Heart left ventricle (tissue), 16 donors: Measurements from ENCODE around the gene ADRM1. TPM values are rescaled to one million over a fixed set of nuclear protein-coding genes. Genes with fewer than 3 reads are reported as not detected.

ENCODE experiments used
- ATAC-seq, 4 donors: fragments of 200-7000 bp; cut with Tn5 transposase; one replicate each; pipeline ENCODE4 v1.9.1; 2020 to 2022; ENCODE audit warnings: moderate library complexity in 4 of 4, mild to moderate bottlenecking in 3 of 4, moderate number of reproducible peaks in 1 of 4
- DNase-seq, 5 donors: peaks; one replicate each; pipeline ENCODE4 v3.0.0-alpha.2; 2020
- H3K27ac ChIP-seq, 12 donors: fragments of 200-600 bp; sonication (generic) in 4 of 12; one replicate each; pipeline versions ENCODE4 v1.5.0 to v1.8.0; 2016 to 2022; ENCODE audit warnings: mild to moderate bottlenecking in 2 of 12
- H3K27me3 ChIP-seq, 9 donors: fragments of 200-600 bp; sonication (generic) in 2 of 9; one replicate each; pipeline versions ENCODE4 v1.5.1 to v1.8.0; 2016 to 2022; ENCODE audit warnings: mild to moderate bottlenecking in 3 of 9
- H3K36me3 ChIP-seq, 9 donors: fragments of 200-600 bp; sonication (generic) in 2 of 9; one replicate each; pipeline versions ENCODE4 v1.5.0 to v1.8.0; 2018 to 2022; ENCODE audit warnings: mild to moderate bottlenecking in 2 of 9
- H3K4me1 ChIP-seq, 12 donors: fragments of 200-600 bp; sonication (generic) in 4 of 12; one replicate each; pipeline versions ENCODE4 v1.5.0 to v1.8.0; 2016 to 2022; ENCODE audit warnings: mild to moderate bottlenecking in 3 of 12
- H3K4me3 ChIP-seq, 12 donors: fragments of 200-600 bp; sonication (generic) in 4 of 12; one replicate each; pipeline versions ENCODE4 v1.5.0 to v1.8.0; 2017 to 2022; ENCODE audit warnings: mild to moderate bottlenecking in 9 of 12, moderate library complexity in 4 of 12
- H3K9me3 ChIP-seq, 12 donors: fragments of 200-600 bp; sonication (generic) in 4 of 12; one replicate each; pipeline versions ENCODE4 v1.5.0 to v1.8.0; 2016 to 2022; ENCODE audit warnings: mild to moderate bottlenecking in 1 of 12
- CTCF ChIP-seq, 12 donors: fragments of 200-600 bp; sonication (generic) in 4 of 12; IDR thresholded peaks; one replicate each; pipeline versions ENCODE4 v1.5.0 to v1.8.0; 2018 to 2022; ENCODE audit warnings: antibody characterized with exemption in 12 of 12, mild to moderate bottlenecking in 5 of 12
- POLR2A ChIP-seq, 2 donors: fragments of 450-650 bp; IDR thresholded peaks; one replicate each; pipeline ENCODE4 v1.6.1; 2017; ENCODE audit warnings: antibody characterized with exemption in 2 of 2, mild to moderate bottlenecking in 2 of 2, moderate library complexity in 2 of 2
- WGBS, 4 donors: extraction: QIAGEN DNeasy Blood & Tissue Kit in 2 of 4; methylation state at CpG; one replicate each; pipeline versions ENCODE4 v1.1.5 to v1.1.7; 2013 to 2018; 5-methylcytosine and 5-hydroxymethylcytosine counted together
- intact Hi-C, 10 donors: fragments of 100-400 bp; cut with DNase I; formaldehyde crosslinking; loops; one replicate each; pipeline versions ENCODE4 v1.11.1 to v1.14.2; 2022
- polyA plus RNA-seq, 2 donors: library from polyadenylated mRNA; stranded (reverse); fragments of 200-250 nt; gene quantifications; one replicate each; pipeline ENCODE4 v1.2.3, GENCODE V29; 2013
- total RNA-seq, 9 donors: library from RNA; depleted of rRNA in 2 of 9; stranded (reverse); fragments of >200 nt in 2 of 9; fragmentation: NEBNext Ultra II Directional in 3 of 9; extraction: Animal tissue kit (Norgen Biotek cat#: 25700) in 3 of 9; gene quantifications; one replicate each; pipeline versions ENCODE4 v1.1.0 to v1.2.4, GENCODE V29; 2016 to 2023
- donor health status: ischemic (EF 13 %, LVEDD 7.1; RV severe dilation, severe dysfunction).
- donor health status: healthy with polysubstance abuse.
- donor health status: DM: no; HTN: yes; CAD: no.
- donor health status: DM: no; HTN: no; CAD: no.
- donor health status: ischemic (EF 25% LVEDD 6.9; RV normal size, moderate dysfunction).
- donor health status: ischemic (EF 25% LVEDD 5.7; RV mildly dilated, moderate dysfunction).
- donor health status: healthy.
- donor health status: DM: yes; HTN: yes; CAD: no.
- donor health status: ischemic (EF 35%, LVEDD 5.7; RV mildly dilated, moderate dysfunction).
- donor health status: nonischemic (EF 11% LVEDD 7.7; RV severe dilation, severe dysfunction).
- donor health status: DM: yes; HTN: yes; CAD: no.
- donor health status: PGD.
- donor health status: ischemic (EF 29% LVEDD 5.4; RV normal size, mild dysfunction).
- donor health status: nonischemic (EF 23%, LVEDD 6.1; RV moderate dilation, normal function).

Gene ADRM1
- total and polyA plus RNA-seq, 11 donors, result 66.8 to 218 (median 79.9) TPM

- H3K9me3 ChIP-seq, result no peaks in the 10 kb centered on the region
- peaks cover 3 to 99% (median 92%) of the 10 kb centered on the region in 9 donors for H3K36me3 ChIP-seq
- intact Hi-C loops, result no loop called here
- TF ChIP-seq CTCF (IDR thresholded peaks at IDR 0.05) (no peak), POLR2A (IDR thresholded peaks at IDR 0.05) (no peak)
- H3K4me1 ChIP-seq, result peaks cover 0 to 5% (median 0%) of the 10 kb centered on the region in 12 donors
- H3K4me3 ChIP-seq, result no peak overlapping the region
- DNase-seq (peak in 1 of 5 donors; percentile 20), ATAC-seq (no peak)
- no peak overlapping the region for H3K27ac ChIP-seq
- WGBS, 4 donors, result 91 to 97% (median 96%) methylated on average over 15 to 37 of the region's 37 CpGs
- no peaks in the 10 kb centered on the region for H3K27me3 ChIP-seq
These were observed 26.9 kb downstream of the ADRM1 start for GRCh38 chr20:62329389-62330377.

GRCh38 chr20:62330576-62331317, 27.9 kb downstream of the ADRM1 start:
- 86 to 91% (median 90%) methylated on average over 30 to 46 of the region's 46 CpGs for WGBS, 4 donors
- H3K27ac ChIP-seq, result no peak overlapping the region
- intact Hi-C loops, result no loop called here
- no peak overlapping the region for H3K4me3 ChIP-seq
- DNase-seq (peak in 1 of 5 donors; percentile 24), ATAC-seq (no peak)
- H3K4me1 ChIP-seq, result peaks cover 0 to 5% (median 0%) of the 10 kb centered on the region in 12 donors
- H3K27me3 ChIP-seq, result no peaks in the 10 kb centered on the region
- H3K36me3 ChIP-seq, result peaks cover 3 to 98% (median 90%) of the 10 kb centered on the region in 9 donors
- TF ChIP-seq POLR2A (IDR thresholded peaks at IDR 0.05) (no peak), CTCF (IDR thresholded peaks at IDR 0.05) (no peak)
- H3K9me3 ChIP-seq, result no peaks in the 10 kb centered on the region

GRCh38 chr20:62331347-62331746, 28.6 kb downstream of the ADRM1 start:
- Histone ChIP-seq H3K36me3 (peaks cover 3 to 98% (median 87%) of the 10 kb centered on the region in 9 donors), H3K4me3 (no peak overlapping the region), H3K4me1 (peaks cover 0 to 5% (median 0%) of the 10 kb centered on the region in 12 donors), H3K9me3 (no peaks in the 10 kb centered on the region), H3K27ac (peak overlapping the region in 2 of 12 donors; percentile 14 to 67), H3K27me3 (no peaks in the 10 kb centered on the region)
- DNase-seq (peak in 2 of 5 donors; percentile 33 to 57), ATAC-seq (peak; percentile 20 to 71 (median 63))
- intact Hi-C loops, result no loop called here
- no peak for TF ChIP-seq CTCF (IDR thresholded peaks at IDR 0.05)
- TF ChIP-seq POLR2A (IDR thresholded peaks at IDR 0.05), result no peak
- WGBS, 4 donors, result 72 to 88% (median 81%) methylated on average over 16 to 19 of the region's 19 CpGs

- Histone ChIP-seq H3K36me3 (peaks cover 3 to 98% (median 87%) of the 10 kb centered on the region in 9 donors), H3K4me3 (no peak overlapping the region), H3K4me1 (peaks cover 0 to 5% (median 0%) of the 10 kb centered on the region in 12 donors), H3K9me3 (no peaks in the 10 kb centered on the region), H3K27ac (no peak overlapping the region), H3K27me3 (no peaks in the 10 kb centered on the region)
- intact Hi-C loops, result no loop called here
- DNase-seq, result peak in 1 of 5 donors; percentile 22
- ATAC-seq, result no peak
- WGBS, 4 donors, result 83 to 91% (median 86%) methylated on average over 14 to 16 of the region's 16 CpGs
- TF ChIP-seq CTCF (IDR thresholded peaks at IDR 0.05) (no peak), POLR2A (IDR thresholded peaks at IDR 0.05) (no peak)
These were observed 29.6 kb downstream of the ADRM1 start for GRCh38 chr20:62332421-62332820.
